Measurements from ENCODE around the gene WDR55.
"Not testable (repeated sequence)": the region's sequence is repeated elsewhere in the genome, so short reads cannot be mapped to it uniquely, and the experiment has no call there.

DNA sequence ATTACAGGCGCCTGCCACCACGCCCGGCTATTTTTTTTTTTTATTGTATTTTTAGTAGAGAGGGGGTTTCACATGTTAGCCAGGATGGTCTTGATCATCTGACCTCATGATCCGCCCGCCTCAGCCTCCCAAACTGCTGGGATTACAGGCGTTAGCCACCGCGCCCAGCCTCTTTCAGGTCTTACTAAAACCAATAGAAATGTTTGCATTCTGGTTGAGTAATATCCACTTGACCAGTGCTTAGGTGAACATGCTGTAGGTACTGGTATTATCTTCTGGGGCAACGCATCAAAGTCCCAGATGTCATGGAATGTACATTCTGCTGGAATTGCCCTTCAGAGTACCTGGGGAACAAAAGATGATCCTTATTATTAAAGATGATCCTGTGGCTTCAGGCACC, 44.1 kb downstream of the WDR55 start:
- TF ChIP-seq, protein P1, sequence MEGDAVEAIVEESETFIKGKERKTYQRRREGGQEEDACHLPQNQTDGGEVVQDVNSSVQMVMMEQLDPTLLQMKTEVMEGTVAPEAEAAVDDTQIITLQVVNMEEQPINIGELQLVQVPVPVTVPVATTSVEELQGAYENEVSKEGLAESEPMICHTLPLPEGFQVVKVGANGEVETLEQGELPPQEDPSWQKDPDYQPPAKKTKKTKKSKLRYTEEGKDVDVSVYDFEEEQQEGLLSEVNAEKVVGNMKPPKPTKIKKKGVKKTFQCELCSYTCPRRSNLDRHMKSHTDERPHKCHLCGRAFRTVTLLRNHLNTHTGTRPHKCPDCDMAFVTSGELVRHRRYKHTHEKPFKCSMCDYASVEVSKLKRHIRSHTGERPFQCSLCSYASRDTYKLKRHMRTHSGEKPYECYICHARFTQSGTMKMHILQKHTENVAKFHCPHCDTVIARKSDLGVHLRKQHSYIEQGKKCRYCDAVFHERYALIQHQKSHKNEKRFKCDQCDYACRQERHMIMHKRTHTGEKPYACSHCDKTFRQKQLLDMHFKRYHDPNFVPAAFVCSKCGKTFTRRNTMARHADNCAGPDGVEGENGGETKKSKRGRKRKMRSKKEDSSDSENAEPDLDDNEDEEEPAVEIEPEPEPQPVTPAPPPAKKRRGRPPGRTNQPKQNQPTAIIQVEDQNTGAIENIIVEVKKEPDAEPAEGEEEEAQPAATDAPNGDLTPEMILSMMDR (IDR thresholded peaks at IDR 0.05), result not testable (repeated sequence)
- TF ChIP-seq POLR2A (IDR thresholded peaks at IDR 0.05), result not testable (repeated sequence)

Data from gastroesophageal sphincter (tissue), 3 donors.